HG02588 (cell line): ENCODE results near the gene QRSL1.
"Not testable (repeated sequence)": the region's sequence is repeated elsewhere in the genome, so short reads cannot be mapped to it uniquely, and the experiment has no call there.

Source experiments
- ATAC-seq: cut with Tn5 transposase; IDR thresholded peaks from one replicate; pipeline ENCODE4 v1.9.1; 2021; ENCODE audit warnings: mild to moderate bottlenecking, moderate library complexity; ENCODE audit not compliant: unreplicated experiment

The QRSL1 gene

GRCh38 chr6:106622412-106622811 is 7.0 kb upstream of the QRSL1 start:
- no peak for ATAC-seq

DNA sequence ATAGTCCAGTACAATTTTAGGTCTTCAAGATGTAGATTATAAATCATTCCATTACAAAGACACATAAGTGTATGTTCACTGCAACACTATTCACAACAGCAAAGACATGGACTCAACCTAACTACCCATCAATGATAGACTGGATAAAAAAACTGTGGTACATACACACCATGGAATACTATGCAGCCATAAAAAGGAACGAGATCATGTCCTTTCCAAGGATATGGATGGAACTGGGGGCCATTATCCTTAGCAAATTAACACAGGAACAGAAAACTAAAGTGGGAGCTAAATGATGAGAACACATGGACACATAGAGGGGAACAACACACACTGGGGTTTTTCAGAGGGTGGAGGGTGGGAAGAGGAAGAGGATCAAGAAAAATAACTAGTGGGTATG is 6.3 kb upstream of the QRSL1 start:
- ATAC-seq, result no peak

DNA sequence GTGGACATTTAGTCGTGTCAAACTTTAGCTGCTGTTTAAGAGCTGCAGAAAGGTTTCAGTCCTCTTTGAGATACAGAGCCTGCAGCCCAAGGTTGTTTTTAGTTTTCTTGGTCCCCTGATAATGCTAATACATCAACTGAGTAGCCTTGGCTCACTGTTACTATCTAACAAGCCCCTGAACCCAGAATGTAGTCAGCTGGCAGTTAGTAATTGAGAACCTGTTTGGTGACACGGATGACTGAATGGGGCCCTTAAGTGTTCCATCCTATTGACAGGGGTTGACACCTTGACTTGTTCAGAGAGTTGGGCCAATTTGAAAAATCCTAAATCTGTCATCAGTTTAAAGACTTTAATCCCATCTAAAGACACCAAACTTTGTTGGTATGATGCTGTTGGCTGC is 2.9 kb upstream of the QRSL1 start:
- no peak for ATAC-seq

DNA sequence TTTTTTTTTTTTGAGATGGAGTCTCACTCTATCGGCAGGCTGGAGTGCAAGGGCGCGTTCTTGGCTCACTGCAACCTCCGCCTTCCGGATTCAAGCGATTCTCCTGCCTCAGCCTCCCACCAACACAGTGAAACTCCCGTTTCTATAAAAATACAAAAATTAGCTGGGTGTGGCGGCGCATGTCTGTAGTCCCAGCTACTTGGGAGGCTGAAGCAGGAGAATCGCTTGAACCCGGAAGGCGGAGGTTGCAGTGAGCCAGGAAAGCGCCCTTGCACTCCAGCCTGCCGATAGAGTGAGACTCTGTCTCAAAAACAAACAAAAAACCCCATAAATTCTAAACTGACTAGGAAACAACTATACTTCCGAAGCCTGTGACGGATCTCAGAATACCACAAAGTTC is 1.6 kb upstream of the QRSL1 start:
- ATAC-seq, result not testable (repeated sequence)

DNA sequence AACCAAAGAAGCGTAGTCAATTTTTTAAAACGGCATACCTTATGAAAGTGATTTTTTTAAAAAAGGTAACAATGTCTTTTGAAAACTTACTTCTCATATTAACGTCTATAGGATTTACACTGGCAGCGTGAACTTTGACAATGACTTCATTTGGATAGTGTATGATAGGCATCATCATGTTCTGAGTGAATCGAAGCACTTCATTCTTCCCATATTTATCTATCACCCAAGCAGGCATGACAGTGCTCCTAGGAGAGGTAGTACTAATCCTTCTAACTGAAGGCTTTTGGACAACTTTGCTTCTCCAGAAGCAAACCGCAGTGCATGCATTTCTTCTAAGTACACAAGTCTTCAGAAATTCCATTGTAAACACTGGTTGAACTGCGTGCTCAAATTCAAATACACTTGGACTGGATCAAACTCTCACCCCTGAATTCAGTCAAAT is 698 bp upstream of the QRSL1 start:
- no peak for ATAC-seq

DNA sequence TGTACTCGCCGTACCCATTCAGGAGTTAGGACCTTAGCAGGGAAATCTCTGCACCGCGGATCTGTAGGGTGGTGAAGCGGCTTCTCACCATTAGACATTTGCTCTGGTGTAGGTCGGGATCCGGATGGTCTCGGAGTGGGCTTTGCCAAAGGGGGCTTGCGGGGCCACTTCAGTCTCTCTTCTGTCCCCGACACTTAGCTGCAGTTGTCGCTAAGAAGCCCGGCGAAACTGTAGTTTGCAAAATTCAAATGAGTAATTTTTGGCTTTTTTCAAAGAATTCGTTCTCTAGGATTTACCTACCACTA is 433 bp downstream of the QRSL1 start:
- ATAC-seq, result no peak

DNA sequence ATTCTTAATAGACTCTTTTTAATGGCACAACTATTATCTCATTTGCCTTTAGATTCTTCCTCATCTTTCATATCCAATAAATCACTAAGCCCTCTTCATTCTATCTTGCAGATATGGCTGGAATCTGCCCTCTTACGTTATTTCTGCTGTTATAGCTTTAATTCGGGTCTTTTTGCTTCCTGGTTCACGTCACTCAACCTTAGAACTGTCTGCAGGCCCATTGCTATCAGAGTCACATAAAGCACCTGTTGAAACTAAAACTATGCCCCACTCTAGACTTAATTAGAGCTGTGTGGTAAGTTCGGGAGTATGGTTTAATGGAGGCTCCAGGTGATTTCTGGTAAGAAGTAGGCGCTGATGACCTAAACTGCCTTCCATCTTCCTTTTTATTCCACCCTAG is 988 bp downstream of the QRSL1 start:
- ATAC-seq, result no peak

GRCh38 chr6:106631346-106631745 is 2.0 kb downstream of the QRSL1 start:
- ATAC-seq, result no peak

- ATAC-seq, result no peak
Measured at GRCh38 chr6:106634565-106634964, 5.2 kb downstream of the QRSL1 start.

DNA sequence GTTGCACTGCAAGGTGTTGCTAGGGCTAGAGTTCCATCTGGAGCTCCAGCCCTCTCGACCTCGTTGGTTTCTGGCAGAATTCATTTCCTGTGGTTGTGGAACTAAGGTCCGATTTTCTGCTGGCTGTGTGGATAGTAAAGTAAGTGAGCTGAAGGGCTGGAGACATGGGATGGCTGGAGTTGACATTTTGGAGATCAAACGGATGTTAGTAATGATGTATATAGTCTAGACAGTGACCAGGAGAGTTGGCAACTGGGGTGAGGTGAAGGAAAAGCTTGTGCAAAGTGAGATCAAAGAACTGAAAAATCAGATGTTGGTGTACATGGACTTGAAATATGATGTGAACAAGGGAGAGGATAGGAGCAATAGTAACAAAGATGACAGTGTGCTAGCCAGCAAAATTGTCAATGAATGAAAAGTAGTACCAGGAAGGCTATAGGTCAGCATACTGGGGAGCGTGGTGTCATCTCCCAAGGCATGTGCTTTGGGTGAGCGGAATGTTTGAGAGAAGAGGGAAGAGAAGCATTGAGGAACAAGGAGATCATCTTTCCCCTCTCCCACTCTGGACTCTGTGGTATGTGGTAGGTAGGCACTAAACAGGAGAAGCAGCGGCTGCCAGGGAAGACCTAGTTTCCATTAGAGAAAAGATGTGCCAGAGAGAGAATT is 7.8 kb downstream of the QRSL1 start:
- ATAC-seq, result peak; percentile 28

- ATAC-seq, result peak; percentile 85
Measured at GRCh38 chr6:106637717-106638341, 8.5 kb downstream of the QRSL1 start.

DNA sequence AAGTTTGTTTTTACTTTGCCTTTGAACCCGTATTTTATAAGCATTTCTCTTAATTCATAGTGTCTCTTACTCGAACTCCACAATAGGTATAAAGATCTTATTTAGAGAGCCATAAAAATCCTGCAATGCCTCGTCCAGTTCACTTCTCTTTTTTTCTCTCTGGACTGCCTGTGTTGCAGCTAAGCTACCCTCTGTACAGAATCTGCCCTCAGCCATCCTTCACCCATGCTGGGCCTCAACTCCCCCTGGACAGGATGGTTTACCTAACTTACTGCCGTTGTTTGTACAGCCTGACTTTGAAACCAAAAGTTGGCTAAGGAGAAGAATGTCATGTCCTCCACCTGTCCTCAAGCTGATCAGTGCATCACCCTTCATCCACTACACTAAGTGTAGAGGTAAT is 10.4 kb downstream of the QRSL1 start:
- ATAC-seq, result no peak

DNA sequence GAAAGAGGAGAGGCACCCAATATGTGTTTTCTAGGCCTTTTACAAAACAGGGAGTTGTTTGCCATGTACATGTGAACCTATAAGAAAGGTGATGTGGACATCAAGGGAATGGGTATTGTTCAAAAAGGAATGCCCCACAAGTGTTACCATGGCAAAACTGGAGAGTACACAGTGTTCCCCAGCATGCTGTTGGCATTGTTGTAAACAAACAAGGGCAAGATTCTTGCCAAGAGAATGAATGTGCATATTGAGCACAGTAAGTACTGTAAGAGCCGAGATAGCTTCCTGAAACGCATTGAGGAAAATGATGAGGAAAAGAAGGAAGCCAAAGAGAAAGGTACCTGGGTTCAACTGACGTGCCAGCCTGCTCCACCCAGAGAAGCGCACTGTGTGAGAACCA is 13.1 kb downstream of the QRSL1 start:
- ATAC-seq, result no peak

- no peak for ATAC-seq
Measured at GRCh38 chr6:106643061-106643460, 13.7 kb downstream of the QRSL1 start.

- peak; percentile 71 for ATAC-seq
Measured at GRCh38 chr6:106648651-106649308, 19.4 kb downstream of the QRSL1 start.

DNA sequence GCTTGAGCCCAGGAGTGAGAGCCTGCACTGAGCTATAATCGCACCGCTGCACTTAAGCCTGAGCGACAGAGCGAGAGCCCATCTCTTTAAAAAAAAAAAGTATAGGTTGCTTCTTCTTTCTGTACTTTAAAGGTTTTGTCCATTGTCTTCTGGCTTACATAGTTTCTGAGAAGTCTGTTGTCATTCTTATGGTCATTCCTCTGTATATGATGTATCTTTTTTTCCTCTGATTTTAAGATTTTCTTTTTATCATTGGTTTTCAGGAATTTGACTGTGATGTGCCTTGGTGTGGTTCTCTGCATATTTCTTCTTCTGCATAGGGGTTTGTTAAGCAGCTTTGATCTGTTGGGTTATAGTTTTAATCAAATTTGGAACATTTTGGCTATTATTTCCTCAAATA is 29.1 kb downstream of the QRSL1 start:
- ATAC-seq, result no peak

- no peak for ATAC-seq
Measured at GRCh38 chr6:106659859-106660258, 30.5 kb downstream of the QRSL1 start.

- no peak for ATAC-seq
Measured at GRCh38 chr6:106662458-106662857, 33.1 kb downstream of the QRSL1 start.

DNA sequence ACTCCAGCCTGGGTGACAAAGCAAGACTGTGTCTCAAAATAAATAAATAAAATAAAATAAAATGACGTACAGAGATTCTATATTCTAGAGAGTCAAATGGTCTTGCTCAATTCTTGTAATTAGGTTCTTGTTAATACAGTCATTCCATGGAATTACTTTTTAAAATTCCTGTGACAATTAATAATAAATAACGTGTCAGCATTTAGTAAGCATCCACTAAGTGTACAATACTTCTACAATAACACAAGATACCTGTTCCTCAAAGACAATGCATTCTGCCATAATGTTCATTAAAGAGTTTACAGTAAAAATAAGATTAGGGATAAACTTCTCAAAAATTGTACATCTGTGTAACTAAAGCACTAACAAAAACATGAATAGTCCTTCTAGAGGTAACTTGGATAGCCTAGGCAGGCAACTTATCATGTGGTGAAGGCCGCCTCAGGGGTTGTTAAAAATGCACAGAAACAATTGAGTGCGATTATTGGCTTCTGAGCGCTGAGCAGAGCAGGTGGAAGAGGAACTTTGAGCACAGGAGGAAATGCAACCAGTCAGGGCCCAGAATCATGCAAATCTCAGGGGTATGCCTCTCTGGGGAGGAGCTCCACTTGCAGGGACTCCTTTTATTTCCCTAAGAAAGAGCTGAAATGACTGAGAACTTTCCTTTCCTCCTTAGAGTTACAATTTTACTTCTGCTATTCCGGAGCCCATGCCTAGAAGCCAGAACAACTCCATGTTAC is 37.1 kb downstream of the QRSL1 start:
- peak; percentile 99 for ATAC-seq

- ATAC-seq, result no peak
Measured at GRCh38 chr6:106667022-106667402, 37.6 kb downstream of the QRSL1 start.

DNA sequence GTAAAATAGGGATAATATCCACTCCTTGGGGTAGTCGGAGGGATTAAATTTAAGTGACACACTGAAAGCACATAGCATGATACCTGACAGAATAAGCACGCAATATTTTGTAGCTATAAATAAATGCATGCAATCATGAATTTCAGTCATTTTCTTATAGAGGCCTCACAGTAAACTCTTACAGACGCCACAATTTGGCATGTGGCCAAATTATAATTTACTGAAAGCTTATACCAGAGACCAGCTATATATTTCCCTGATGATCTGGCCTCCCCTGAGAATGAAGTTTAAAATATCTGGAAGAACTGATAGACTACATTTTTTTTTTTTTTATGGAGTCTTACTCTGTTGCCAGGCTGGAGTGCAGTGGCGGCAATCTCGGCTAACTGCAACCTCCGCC is 40.9 kb downstream of the QRSL1 start:
- ATAC-seq, result no peak

GRCh38 chr6:106671651-106672050 is 42.3 kb downstream of the QRSL1 start:
- ATAC-seq, result no peak
